ENCODE results near the gene C11orf68. TPM values are rescaled to one million over a fixed set of nuclear protein-coding genes. Genes with fewer than 3 reads are reported as not detected.
"Not testable (repeated sequence)": the region's sequence is repeated elsewhere in the genome, so short reads cannot be mapped to it uniquely, and the experiment has no call there.

The C11orf68 gene
- total RNA-seq: 10 to 100 TPM; 20.9 to 30.1 TPM

DNA sequence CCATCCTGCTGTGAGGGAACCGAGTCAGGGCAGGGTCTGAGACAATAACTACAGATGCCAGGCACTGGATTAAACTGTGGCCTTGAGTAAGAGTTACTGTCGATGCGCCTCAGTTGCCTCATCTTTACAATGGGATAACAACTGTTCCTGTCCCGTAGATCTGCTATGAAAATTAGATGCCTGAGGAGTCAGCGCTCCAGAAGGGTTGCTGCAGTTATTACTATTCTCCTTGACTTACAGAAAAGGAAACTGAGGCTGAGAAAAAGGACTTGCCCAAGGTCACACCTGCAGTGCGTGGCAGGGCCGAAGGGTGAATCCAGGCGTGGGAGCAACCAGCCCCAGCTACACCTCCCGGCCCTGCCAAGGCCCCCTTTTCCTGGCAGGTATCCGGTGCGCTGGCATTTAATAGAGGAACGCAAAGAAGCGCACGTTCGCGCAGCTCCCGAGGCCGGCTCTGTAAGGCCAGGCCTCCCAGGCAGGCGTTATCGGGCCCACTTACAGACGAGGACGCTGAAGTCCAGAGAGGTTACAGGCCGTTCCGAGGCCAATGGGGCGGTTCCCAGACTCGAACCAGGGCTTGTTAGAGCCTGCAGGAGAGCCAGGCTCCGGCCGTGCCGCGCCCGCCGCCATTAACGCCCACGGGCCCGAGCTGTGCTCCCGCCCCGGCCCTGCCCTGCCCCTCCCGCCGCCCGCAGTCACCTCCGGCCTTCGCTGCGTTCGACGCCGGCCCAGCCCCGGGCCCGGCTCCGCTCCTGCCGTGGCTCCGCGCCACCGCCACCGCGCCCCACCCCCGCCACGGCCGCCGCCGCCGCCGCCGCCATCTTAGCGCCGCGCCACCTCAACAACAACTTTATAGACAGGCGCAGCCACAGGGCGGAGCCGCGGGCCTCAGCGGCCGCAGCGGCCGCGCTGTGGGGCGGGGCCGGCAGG is at the start of gene C11orf68:
TSS of gene C11orf68 (minus strand) at position 852 of the 930 bp plus-strand sequence. CDS start at position 821, 31 bp downstream.
- Mint-ChIP-seq H3K9me3 (no peaks in the 10 kb centered on the region), H3K4me3 (peak within 1 kb of the TSS; percentile 86), H3K36me3 (ENCODE audit: low read depth) (peaks cover 39% of the 10 kb centered on the region), H3K4me1 (peaks cover 14% of the 10 kb centered on the region), H3K27ac (peak within 1 kb of the TSS; percentile 89), H3K27me3 (no peaks in the 10 kb centered on the region)
- ATAC-seq (replicated peaks): peak; percentile 81

DNA sequence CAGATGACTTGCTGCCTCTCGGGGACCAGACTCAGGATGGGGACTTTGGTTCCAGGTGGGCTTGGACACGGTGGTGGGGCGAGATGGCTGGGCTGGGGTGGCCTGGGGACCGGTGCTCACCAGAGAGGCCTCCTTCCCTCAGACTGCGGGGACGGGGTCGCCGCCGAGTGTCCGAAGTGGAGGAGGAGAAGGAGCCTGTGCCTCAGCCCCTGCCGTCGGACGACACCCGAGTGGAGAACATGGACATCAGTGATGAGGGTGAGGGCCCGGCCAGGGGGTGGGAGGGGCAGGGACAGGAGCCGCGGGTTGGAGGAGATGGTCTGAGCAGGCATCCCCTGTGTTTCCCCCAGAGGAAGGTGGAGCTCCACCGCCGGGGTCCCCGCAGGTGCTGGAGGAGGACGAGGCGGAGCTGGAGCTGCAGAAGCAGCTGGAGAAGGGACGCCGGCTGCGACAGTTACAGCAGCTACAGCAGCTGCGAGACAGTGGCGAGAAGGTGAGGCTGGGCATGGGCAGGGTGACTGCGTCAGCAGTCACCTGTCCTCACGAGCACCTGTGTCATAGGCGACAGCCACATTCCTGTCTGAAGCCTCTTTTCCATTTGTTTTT is 48.6 kb upstream of the C11orf68 start:
- Mint-ChIP-seq H3K27me3 (no peaks in the 10 kb centered on the region), H3K36me3 (ENCODE audit: low read depth) (peaks cover 94% of the 10 kb centered on the region), H3K9me3 (no peaks in the 10 kb centered on the region), H3K4me3 (no peak overlapping the region), H3K27ac (no peak overlapping the region), H3K4me1 (peaks cover 23% of the 10 kb centered on the region)
- ATAC-seq (replicated peaks): no peak

- Mint-ChIP-seq H3K36me3 (ENCODE audit: low read depth) (peaks cover 92% of the 10 kb centered on the region), H3K4me3 (no peak overlapping the region), H3K4me1 (peaks cover 26% of the 10 kb centered on the region), H3K27ac (no peak overlapping the region), H3K9me3 (no peaks in the 10 kb centered on the region), H3K27me3 (no peaks in the 10 kb centered on the region)
- no peak for ATAC-seq (replicated peaks)
Measured at GRCh38 chr11:65965986-65966762, 47.3 kb upstream of the C11orf68 start.

- Mint-ChIP-seq H3K9me3 (no peaks in the 10 kb centered on the region), H3K27ac (no peak overlapping the region), H3K36me3 (ENCODE audit: low read depth) (peaks cover 84% of the 10 kb centered on the region), H3K4me1 (peaks cover 26% of the 10 kb centered on the region), H3K4me3 (no peak overlapping the region), H3K27me3 (no peaks in the 10 kb centered on the region)
- ATAC-seq (replicated peaks): no peak
Measured at GRCh38 chr11:65964906-65965305, 46.0 kb upstream of the C11orf68 start.

DNA sequence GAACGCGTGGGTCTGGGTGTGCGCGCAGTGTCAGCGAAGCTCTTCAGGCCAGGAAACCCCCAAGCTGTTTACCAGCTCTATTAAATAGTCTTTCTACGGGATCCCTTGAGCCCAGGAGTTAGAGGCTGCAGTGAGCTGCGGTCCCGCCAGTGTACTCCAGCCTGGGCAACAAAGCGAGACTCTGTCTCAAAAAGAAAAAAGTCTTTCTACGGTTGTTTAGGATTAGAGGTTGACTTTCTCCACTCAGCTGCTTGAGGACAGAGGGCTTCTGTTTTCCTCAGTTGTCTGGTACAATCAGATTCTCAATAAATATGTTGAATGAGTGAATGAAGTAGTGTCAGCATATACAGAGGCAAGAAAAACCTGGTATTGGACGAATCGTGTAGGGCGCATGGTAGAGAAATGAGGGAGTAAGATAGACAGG is 43.3 kb upstream of the C11orf68 start:
- no peaks in the 10 kb centered on the region for H3K27me3 Mint-ChIP-seq
- peaks cover 17% of the 10 kb centered on the region for H3K4me1 Mint-ChIP-seq
- H3K4me3 Mint-ChIP-seq: peak overlapping the region; percentile 94
- H3K9me3 Mint-ChIP-seq: no peaks in the 10 kb centered on the region
- ATAC-seq (replicated peaks): no peak
- peaks cover 56% of the 10 kb centered on the region for H3K36me3 Mint-ChIP-seq (ENCODE audit: low read depth)
- H3K27ac Mint-ChIP-seq: peak overlapping the region; percentile 90

DNA sequence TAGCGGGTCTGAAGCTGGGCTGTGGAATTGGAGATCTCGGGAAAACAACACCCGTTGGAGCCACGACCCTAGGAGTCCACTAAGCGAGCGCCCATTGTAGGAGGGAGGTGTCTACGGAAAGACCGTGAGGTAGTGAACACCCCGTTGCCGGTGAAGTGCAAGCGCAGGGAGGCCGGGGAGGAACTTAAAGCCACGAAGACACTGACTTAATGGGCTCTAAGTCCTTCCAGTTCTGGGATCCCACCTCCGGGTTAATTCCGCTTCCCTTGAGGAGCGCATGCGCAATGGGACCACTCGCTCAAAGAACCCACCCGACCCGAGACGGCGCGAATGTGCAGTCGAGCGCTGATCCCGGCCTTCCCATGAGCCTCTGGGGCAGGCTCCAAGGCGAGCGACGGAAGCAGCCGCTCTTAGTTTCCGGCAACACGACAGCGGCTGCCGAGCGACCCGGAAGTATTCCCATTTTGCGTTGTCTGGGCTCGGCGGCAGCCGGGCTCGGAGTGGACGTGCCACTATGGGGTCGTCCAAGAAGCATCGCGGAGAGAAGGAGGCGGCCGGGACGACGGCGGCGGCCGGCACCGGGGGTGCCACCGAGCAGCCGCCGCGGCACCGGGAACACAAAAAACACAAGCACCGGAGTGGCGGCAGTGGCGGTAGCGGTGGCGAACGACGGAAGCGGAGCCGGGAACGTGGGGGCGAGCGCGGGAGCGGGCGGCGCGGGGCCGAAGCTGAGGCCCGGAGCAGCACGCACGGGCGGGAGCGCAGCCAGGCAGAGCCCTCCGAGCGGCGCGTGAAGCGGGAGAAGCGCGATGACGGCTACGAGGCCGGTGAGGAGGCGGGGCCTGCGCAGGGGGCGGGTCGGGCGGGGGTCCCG is 42.6 kb upstream of the C11orf68 start, which contains the start of gene SART1:
TSS of gene SART1 (plus strand) at position 468 of the 874 bp plus-strand sequence. CDS start at position 515, 47 bp downstream.
- peak; percentile 93 for ATAC-seq (replicated peaks)
- peak within 1 kb of the TSS; percentile 94 for H3K4me3 Mint-ChIP-seq
- H3K27ac Mint-ChIP-seq: peak within 1 kb of the TSS; percentile 90
- peaks cover 17% of the 10 kb centered on the region for H3K4me1 Mint-ChIP-seq
- no peaks in the 10 kb centered on the region for H3K9me3 Mint-ChIP-seq
- no peaks in the 10 kb centered on the region for H3K27me3 Mint-ChIP-seq
- peaks cover 50% of the 10 kb centered on the region for H3K36me3 Mint-ChIP-seq (ENCODE audit: low read depth)

- Mint-ChIP-seq H3K4me1 (peaks cover 15% of the 10 kb centered on the region), H3K9me3 (no peaks in the 10 kb centered on the region), H3K27me3 (no peaks in the 10 kb centered on the region), H3K36me3 (ENCODE audit: low read depth) (peaks cover 43% of the 10 kb centered on the region), H3K27ac (peak overlapping the region; percentile 90), H3K4me3 (peak overlapping the region; percentile 94)
- peak; percentile 1 for ATAC-seq (replicated peaks)
Measured at GRCh38 chr11:65960824-65961266, 42.0 kb upstream of the C11orf68 start.

DNA sequence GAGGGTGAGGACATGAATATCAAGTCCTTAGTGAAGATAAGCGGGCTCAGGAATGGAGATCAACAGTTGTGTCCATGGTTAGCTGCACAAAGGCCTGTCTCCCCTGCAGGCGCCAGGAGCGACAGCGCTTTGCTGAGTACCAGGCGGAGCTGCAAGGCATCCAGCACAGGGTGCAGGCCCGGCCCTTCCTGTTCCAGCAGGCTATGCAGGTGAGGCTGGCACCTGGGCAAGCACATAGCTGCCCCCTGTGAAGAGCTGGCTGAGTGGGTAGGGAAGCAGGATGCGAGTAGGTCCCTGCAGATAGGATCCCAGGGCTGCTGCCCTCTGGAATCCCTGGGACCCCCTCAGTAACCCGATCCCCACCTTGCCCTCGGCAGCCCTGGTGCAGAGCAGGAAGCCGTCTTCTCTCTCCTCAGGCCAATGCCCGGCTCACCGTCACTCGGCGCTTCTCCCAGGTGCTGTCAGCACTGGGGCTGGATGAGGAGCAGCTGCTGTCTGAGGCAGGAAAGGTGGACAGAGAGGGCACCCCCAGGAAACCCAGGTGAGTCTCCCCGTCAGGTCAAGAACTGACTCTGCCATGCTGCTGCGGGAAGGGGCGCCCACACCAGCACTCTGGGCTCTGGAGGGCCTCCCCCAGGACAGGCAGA is 40.0 kb upstream of the C11orf68 start:
- H3K4me1 Mint-ChIP-seq: peaks cover 13% of the 10 kb centered on the region
- peak overlapping the region; percentile 90 for H3K27ac Mint-ChIP-seq
- ATAC-seq (replicated peaks): no peak
- H3K27me3 Mint-ChIP-seq: no peaks in the 10 kb centered on the region
- H3K4me3 Mint-ChIP-seq: no peak overlapping the region
- H3K36me3 Mint-ChIP-seq (ENCODE audit: low read depth): peaks cover 24% of the 10 kb centered on the region
- no peaks in the 10 kb centered on the region for H3K9me3 Mint-ChIP-seq

DNA sequence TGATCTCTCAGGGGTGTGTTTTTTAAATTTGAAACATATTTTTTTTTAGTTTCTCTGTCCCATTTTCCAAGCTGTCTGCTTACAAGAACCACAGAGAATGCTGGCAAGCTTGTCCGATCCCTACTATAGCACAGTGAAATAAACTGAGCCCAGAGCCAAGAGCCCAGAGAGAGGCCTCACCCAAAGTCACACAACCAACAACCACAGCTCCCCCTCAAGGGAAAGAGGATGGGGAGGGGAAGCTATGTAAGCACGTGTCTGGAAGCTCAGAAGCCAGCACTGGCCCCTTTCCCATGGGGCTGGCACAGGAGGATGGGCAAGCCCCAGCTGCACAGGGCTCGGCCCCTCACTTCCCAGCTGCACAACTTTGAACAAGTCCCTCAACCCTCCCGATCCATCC is 39.4 kb upstream of the C11orf68 start:
- H3K27ac Mint-ChIP-seq: peak overlapping the region; percentile 90
- peaks cover 18% of the 10 kb centered on the region for H3K36me3 Mint-ChIP-seq (ENCODE audit: low read depth)
- no peaks in the 10 kb centered on the region for H3K9me3 Mint-ChIP-seq

GRCh38 chr11:65954771-65955170 is 35.9 kb upstream of the C11orf68 start:
- no peaks in the 10 kb centered on the region for H3K27me3 Mint-ChIP-seq
- ATAC-seq (replicated peaks): no peak

More for the DNA sequence above, 39.4 kb upstream of the C11orf68 start:
- Mint-ChIP-seq H3K4me1 (peaks cover 12% of the 10 kb centered on the region), H3K4me3 (peak overlapping the region; percentile 71), H3K27me3 (no peaks in the 10 kb centered on the region)
- ATAC-seq (replicated peaks): no peak

GRCh38 chr11:65953471-65953870 is 34.6 kb upstream of the C11orf68 start:
- Mint-ChIP-seq H3K27ac (no peak overlapping the region), H3K4me3 (no peak overlapping the region)

More at GRCh38 chr11:65954771-65955170, 35.9 kb upstream of the C11orf68 start:
- Mint-ChIP-seq H3K27ac (no peak overlapping the region), H3K4me3 (no peak overlapping the region), H3K4me1 (no peaks in the 10 kb centered on the region), H3K36me3 (ENCODE audit: low read depth) (no peaks in the 10 kb centered on the region), H3K9me3 (no peaks in the 10 kb centered on the region)

GRCh38 chr11:65952052-65952521 is 33.2 kb upstream of the C11orf68 start:
- no peak for ATAC-seq (replicated peaks)
- no peaks in the 10 kb centered on the region for H3K9me3 Mint-ChIP-seq
- no peak overlapping the region for H3K27ac Mint-ChIP-seq
- no peaks in the 10 kb centered on the region for H3K27me3 Mint-ChIP-seq
- H3K4me1 Mint-ChIP-seq: no peaks in the 10 kb centered on the region
- H3K4me3 Mint-ChIP-seq: no peak overlapping the region
- H3K36me3 Mint-ChIP-seq (ENCODE audit: low read depth): no peaks in the 10 kb centered on the region

More at GRCh38 chr11:65953471-65953870, 34.6 kb upstream of the C11orf68 start:
- Mint-ChIP-seq H3K27me3 (no peaks in the 10 kb centered on the region), H3K36me3 (ENCODE audit: low read depth) (no peaks in the 10 kb centered on the region), H3K4me1 (no peaks in the 10 kb centered on the region), H3K9me3 (no peaks in the 10 kb centered on the region)
- no peak for ATAC-seq (replicated peaks)

GRCh38 chr11:65951641-65952040 is 32.8 kb upstream of the C11orf68 start:
- H3K4me1 Mint-ChIP-seq; H3K27me3 Mint-ChIP-seq; ATAC-seq (replicated peaks); H3K36me3 Mint-ChIP-seq (ENCODE audit: low read depth); H3K9me3 Mint-ChIP-seq; H3K4me3 Mint-ChIP-seq; H3K27ac Mint-ChIP-seq: not testable (repeated sequence)

Data from activated T-helper 17 cell treated with anti-CD3 and anti-CD28 coated beads, Interleukin-2, amount 50 U/mL, for 72 hours (primary cell).